GM18517 (cell line): ENCODE measurements around the gene SMARCA4.
A peak's percentile ranks its signal among the peaks of the same experiment; 100 is the strongest.

Experiments
- ATAC-seq: cut with Tn5 transposase; IDR thresholded peaks from one replicate; pipeline ENCODE4 v1.9.1; 2021; ENCODE audit warnings: mild to moderate bottlenecking, moderate library complexity; ENCODE audit not compliant: unreplicated experiment

Gene SMARCA4

DNA sequence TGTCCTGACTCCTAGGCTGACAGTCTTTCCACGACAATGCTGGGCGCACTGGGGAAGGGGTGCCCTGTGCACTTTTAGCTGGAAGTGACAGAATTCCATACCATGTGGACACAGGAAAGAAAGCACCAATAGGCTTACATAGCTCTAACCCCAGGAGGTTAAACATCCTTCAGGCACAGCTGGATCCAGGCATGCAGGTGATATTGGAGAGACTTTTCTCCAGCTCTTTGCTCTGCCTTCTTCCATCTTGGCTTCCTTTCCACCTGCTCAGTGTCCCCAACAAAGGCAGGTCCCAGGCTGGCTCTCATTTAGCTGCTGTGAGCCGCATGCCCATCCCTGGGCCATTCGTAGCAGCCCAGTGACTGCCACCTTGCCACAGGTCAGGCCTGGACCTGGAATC is 67.3 kb downstream of the SMARCA4 start:
- ATAC-seq, result no peak

- no peak for ATAC-seq
Observed at GRCh38 chr19:11031421-11032070, 70.7 kb downstream of the SMARCA4 start.

GRCh38 chr19:11033251-11033650 is 72.4 kb downstream of the SMARCA4 start:
- ATAC-seq, result no peak

GRCh38 chr19:11033763-11034162 is 72.9 kb downstream of the SMARCA4 start:
- ATAC-seq, result no peak

- no peak for ATAC-seq
Observed at GRCh38 chr19:11034449-11035213, 73.8 kb downstream of the SMARCA4 start.

DNA sequence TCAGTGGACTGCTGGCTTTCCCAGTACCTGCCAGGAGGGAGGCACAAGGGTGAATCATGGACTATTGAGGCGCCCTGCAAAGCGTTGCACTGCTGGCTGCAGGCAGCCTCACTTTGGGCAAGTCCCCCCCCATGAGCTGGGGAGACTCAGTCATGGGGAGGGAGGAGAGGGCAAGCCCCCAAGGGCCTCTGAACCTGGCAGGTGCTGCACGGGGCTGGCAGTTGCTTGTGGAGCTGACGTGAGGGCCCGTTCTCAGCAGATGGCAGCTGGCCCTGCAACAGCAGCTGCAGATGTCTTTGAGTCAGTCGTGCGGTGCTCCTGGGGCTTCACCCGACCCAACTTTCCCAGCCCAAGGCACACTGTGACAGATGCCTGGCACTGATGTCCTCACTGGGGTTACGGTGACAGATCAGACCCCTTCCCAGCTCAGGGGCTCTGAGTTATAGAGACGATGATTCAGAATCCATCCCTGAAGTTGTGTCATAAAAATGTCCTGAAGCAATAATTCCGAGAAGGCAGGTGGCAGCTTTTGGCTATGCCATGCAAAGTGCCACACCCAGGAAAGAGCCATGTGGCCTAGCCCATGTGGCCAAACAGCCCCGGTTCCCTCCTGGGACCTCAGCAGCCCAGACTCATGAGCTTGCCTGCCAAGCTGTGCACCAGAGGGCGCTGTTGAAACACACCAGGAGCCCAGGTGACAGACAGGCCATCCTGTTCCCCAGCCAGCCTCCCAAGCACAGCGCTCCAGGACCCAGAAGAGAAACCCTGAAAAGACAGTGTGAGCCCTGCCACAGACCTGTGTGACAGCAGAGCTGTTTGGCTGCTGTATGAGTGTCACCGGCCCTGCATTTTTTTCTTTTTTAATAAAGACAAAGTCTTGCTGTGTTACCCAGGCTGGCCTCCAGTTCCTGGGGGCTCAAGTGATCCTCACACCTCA is 74.9 kb downstream of the SMARCA4 start:
- peak; percentile 48 for ATAC-seq

DNA sequence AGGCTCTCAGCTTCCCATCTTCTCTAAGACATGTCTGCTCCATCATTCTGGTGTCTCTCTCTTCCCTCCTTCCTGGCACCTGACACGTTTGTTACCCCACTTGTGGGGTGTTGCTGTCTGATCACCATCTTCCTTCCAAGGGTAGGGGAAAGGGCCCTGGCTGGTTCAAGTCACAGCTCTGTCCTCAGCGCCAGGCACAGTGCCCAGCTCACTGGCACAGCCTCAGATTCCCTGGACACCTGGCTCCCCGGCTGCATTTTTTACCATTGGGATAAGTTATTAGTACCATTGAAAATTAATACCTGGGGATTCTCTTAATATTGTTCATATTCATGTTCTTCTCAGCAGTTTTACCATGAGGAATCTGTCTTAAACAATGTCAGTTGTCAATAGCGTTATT is 77.7 kb downstream of the SMARCA4 start:
- no peak for ATAC-seq

GRCh38 chr19:11041194-11041593 is 80.4 kb downstream of the SMARCA4 start:
- no peak for ATAC-seq

DNA sequence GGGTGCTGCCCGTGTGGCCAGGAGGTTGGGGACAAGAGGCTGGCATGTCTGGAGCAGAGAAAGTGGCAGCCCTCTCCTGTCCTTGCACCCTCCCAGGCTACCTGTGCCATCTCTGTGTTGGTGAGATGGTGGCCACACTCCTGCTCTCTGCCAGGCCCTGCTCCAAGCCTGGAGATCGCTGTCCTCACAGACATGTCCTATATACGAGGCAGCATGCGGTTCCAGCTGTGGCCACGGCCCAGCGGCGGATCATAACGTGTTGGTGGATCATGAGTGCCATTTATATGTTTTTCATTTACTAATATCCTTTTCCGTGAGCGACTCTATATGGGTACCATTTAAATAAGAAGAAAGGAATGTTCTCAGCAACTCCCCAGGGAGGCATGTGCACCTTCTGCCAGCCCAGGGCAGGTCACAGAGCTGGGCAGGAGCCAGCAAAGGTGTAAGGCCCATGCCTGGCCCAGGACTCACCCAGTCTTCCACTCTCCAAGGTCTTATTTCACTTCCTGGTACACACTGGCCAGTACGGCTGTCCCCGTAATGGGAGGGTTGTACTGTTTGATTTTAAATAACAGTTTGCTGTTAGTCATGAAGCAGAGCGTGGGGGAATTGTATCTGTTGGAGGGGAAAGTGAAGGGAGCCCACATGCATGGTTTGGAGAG is 81.3 kb downstream of the SMARCA4 start:
- ATAC-seq, result no peak

DNA sequence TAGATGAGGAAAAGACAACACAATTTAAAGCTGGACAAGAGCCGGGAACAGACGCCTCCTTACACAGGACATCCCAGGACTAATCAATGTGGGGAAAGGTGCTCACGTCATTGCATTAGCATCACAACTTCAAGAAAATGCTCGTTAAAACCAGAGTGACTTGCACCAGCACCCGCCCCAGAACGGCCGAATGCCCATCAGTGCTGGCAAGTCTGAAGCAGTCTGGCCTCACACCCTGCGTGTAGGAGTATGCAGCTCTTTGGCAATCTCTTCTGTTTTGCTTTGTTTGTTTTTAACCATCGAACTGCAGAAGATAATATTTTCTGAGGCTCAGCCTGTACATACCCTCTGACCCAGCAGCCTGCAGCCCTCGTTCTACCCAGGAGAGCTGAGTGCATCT is 83.6 kb downstream of the SMARCA4 start:
- no peak for ATAC-seq

DNA sequence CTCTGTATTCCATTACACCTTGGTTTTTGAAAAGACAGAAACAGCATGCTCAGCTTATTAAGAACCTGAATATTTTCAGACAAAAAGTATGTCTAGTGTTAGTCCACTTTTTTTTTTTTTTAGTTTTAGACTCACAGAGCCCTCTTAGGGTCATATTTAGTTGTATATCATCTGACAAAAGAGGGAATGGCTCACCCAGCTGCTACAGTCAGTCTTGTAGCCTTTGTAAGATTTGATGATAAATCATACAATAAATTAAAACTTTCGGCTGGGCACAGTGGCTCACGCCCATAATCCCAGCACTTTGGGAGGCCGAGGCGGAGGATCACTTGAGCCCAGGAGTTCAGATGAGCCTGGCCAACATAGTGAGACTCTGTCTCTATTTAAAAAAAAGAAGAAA is 84.7 kb downstream of the SMARCA4 start:
- ATAC-seq, result no peak

- no peak for ATAC-seq
Observed at GRCh38 chr19:11046605-11047354, 86.0 kb downstream of the SMARCA4 start.

GRCh38 chr19:11047866-11048265 is 87.0 kb downstream of the SMARCA4 start:
- ATAC-seq, result no peak

GRCh38 chr19:11050323-11051114 is 89.7 kb downstream of the SMARCA4 start:
- no peak for ATAC-seq

- no peak for ATAC-seq
Observed at GRCh38 chr19:11053817-11054195, 93.0 kb downstream of the SMARCA4 start.

GRCh38 chr19:11054200-11054599 is 93.4 kb downstream of the SMARCA4 start:
- no peak for ATAC-seq

DNA sequence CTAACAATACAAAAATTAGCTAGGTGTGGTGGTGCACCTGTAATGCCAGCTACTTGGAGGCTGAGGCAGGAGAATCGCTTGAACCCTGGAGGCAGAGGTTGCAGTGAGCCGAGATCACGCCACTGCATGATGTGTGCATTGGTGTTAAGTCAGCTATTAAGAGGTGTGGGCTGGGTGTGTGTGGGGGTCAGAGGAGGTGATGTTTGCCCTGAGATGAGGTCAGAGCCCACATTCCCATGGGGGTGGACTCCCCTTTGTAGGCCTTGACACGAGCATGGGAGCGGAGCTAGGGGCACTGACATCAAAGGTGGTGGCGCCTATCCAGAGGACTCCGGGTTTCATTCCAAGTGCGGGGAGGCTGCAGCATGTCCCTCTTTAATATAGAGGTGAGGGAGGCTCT is 93.8 kb downstream of the SMARCA4 start:
- no peak for ATAC-seq

- no peak for ATAC-seq
Observed at GRCh38 chr19:11058246-11059030, 97.6 kb downstream of the SMARCA4 start.
